VCaP (cell line): ENCODE data around the gene CFAP58.

Experiments used
- H3K27ac ChIP-seq: fragments of 450-650 bp; 2 replicates; pipeline ENCODE4 v1.5.1; 2017
- TF ChIP-seq, protein P1 (sequence below): fragments of 450-650 bp; conservative IDR thresholded peaks from 2 replicates; pipeline ENCODE4 v1.5.1; 2017; ENCODE audit warnings: mild to moderate bottlenecking, moderate library complexity

The CFAP58 gene

DNA sequence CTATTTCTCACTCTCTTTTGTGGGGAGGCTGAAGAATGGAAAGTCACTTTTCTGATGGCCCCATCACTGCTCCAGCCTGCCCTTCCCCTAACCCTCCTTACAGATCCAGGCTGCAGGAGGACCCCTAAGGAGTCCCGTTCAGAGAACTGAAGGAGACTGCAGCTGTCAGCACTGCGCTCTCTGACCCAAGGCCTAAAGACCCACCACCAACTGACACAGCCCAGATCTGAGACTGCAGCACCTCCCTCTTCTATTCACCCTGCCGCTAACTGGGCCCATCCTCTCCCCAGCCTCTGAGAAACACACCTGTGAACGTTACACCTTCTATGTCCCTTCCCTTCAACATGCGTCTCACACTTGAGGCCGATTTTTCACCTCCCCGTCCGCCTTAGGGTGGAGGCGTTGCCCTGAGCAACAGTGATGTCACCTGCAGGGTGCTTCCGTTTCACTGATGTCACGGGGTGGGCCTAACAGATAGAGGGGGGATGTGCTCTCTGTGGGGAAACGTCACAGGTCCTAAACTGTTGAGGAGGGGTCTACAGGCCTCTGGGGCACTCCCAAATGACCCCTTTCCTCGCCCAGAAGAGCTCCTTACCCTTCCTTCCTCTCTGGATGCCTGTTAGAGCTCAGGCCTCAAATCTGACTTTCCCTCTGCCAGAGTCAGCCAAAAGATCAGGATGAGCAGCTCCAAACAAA, 20.5 kb upstream of the CFAP58 start:
- TF ChIP-seq, protein P1, sequence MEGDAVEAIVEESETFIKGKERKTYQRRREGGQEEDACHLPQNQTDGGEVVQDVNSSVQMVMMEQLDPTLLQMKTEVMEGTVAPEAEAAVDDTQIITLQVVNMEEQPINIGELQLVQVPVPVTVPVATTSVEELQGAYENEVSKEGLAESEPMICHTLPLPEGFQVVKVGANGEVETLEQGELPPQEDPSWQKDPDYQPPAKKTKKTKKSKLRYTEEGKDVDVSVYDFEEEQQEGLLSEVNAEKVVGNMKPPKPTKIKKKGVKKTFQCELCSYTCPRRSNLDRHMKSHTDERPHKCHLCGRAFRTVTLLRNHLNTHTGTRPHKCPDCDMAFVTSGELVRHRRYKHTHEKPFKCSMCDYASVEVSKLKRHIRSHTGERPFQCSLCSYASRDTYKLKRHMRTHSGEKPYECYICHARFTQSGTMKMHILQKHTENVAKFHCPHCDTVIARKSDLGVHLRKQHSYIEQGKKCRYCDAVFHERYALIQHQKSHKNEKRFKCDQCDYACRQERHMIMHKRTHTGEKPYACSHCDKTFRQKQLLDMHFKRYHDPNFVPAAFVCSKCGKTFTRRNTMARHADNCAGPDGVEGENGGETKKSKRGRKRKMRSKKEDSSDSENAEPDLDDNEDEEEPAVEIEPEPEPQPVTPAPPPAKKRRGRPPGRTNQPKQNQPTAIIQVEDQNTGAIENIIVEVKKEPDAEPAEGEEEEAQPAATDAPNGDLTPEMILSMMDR: no peak
- peak overlapping the region; percentile 94 for H3K27ac ChIP-seq

DNA sequence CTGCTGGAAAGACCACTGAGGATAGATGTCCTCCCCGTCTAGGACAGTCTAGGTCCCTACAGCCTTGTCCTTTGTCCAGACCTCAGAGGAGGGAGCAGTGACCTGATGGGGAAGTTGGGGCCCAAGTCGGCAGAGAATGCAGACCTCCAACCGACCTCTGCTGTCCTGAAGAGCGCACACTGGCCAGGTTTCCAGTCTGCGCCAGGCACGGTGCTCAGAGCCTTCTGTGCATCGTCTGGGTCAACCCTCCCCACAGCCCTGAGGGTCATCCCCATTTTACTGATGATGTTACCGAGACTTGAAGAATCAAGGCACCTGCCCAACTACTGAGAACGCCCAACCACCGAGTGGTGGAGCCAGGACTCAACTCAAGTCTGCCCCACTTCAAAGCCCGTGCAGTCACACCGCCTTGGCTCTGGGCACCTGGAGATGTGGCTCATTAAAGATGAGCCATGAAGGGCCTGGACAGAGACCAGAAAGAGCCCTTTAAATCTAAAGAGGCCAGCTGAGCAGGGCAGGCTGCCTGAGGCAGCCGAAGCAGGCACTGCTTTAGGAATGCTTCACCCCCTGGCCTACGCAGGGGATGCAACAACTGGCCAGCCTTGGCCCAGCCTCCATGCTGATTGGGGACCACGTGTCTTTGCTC, 19.8 kb upstream of the CFAP58 start:
- H3K27ac ChIP-seq: peak overlapping the region; percentile 94
- TF ChIP-seq, protein P1: no peak

- TF ChIP-seq, protein P1: no peak
- peak overlapping the region; percentile 94; the same call in 1 of the 2 replicates for H3K27ac ChIP-seq
Measured at GRCh38 chr10:104334561-104334960, 19.1 kb upstream of the CFAP58 start.

DNA sequence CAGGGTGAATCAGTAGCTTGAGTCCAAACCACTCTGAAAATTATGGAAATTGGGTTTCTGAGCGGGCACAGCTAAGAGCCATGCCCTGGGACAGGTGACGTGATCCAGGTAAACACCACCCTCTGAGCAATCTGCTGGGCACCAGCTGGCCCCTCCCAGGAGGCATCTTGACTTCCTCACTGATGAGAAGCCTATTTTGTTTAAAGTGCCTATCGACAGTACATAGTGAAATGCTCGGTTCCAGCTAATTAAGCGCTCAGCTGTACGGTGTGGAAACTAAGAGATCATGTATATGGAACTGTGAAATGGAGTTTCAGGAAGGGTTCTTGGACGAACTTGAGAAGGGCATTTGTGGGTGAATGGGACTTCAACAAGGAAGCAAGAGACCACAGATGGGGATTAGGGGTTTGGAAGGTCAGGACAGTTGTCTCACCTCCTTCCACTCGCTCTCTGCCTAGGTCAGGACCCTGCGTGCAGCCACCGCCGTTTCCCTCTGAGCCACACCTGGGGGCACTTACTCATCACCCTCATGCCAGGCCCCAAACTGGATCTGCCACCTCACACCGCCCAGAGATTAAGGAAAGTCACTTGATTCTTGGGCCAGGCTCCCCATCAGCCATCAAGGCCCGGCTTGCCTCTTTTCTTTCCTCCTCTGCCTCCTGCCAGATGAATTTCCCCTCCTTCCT, 18.5 kb upstream of the CFAP58 start:
- TF ChIP-seq, protein P1: no peak
- H3K27ac ChIP-seq: peak overlapping the region; percentile 94; the same call in 1 of the 2 replicates

- TF ChIP-seq, protein P1: no peak
- peak overlapping the region; percentile 89 for H3K27ac ChIP-seq
Measured at GRCh38 chr10:104336821-104337467, 16.7 kb upstream of the CFAP58 start.

DNA sequence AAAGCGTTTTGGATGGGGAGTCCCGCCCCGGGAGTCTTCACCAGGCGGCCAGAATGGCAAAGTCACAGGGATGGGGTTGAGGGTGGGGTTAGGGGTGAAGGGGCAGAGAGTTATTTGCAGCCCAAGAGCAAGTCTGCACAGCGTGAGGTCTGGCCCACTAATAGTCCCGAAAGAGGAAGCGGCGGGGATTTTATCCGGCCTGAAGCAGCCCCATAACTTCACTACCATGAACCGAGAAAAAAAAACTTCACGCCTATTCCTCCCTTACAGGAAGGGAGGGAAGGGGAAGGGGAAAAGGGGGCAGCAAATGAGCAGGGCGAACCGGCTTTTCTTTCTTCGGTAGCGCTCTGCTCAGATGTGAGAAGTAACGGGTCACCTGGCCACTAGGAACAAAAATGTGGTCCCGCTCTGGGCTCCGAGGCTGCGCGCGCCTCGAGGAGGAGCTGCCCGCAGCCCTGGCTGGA, 16.1 kb upstream of the CFAP58 start:
- peak overlapping the region; percentile 89 for H3K27ac ChIP-seq
- TF ChIP-seq, protein P1: no peak
